ENCODE results near the gene ACTR8. TPM values are rescaled to one million over a fixed set of nuclear protein-coding genes. Genes with fewer than 3 reads are reported as not detected.

ACTR8 gene
- total RNA-seq, 1 donor from 2014 or later: 52.4 TPM

- Mint-ChIP-seq H3K27me3 (ENCODE audit: low read depth) (peaks cover 2% of the 10 kb centered on the region), H3K36me3 (ENCODE audit: low read depth) (peaks cover 55% of the 10 kb centered on the region), H3K4me3 (ENCODE audit: low read depth) (no peak overlapping the region), H3K4me1 (ENCODE audit: low read depth) (peaks cover 6% of the 10 kb centered on the region), H3K27ac (no peak overlapping the region), H3K9me3 (no peaks in the 10 kb centered on the region)
- intact Hi-C loops (cut with micrococcal nuclease): no loop called here
- DNase-seq (ENCODE audit: low spot score): no peak
Measured at GRCh38 chr3:53858096-53858741, 23.7 kb downstream of the ACTR8 start.

GRCh38 chr3:53856964-53857363, 25.0 kb downstream of the ACTR8 start:
- Mint-ChIP-seq H3K36me3 (ENCODE audit: low read depth) (peaks cover 42% of the 10 kb centered on the region), H3K4me1 (ENCODE audit: low read depth) (peaks cover 3% of the 10 kb centered on the region), H3K27me3 (ENCODE audit: low read depth) (peaks cover 2% of the 10 kb centered on the region), H3K4me3 (ENCODE audit: low read depth) (no peak overlapping the region), H3K9me3 (no peaks in the 10 kb centered on the region), H3K27ac (no peak overlapping the region)
- no peak for DNase-seq (ENCODE audit: low spot score)
- intact Hi-C loops (cut with micrococcal nuclease): no loop called here

- Mint-ChIP-seq H3K36me3 (ENCODE audit: low read depth) (peaks cover 25% of the 10 kb centered on the region), H3K9me3 (no peaks in the 10 kb centered on the region), H3K4me1 (ENCODE audit: low read depth) (peaks cover 3% of the 10 kb centered on the region), H3K27me3 (ENCODE audit: low read depth) (peaks cover 27% of the 10 kb centered on the region), H3K27ac (no peak overlapping the region), H3K4me3 (ENCODE audit: low read depth) (no peak overlapping the region)
- no peak for DNase-seq (ENCODE audit: low spot score)
- intact Hi-C loops (cut with micrococcal nuclease): no loop called here
Measured at GRCh38 chr3:53850895-53851294, 31.1 kb downstream of the ACTR8 start.

- no peak overlapping the region for H3K4me3 Mint-ChIP-seq (ENCODE audit: low read depth)
- peaks cover 22% of the 10 kb centered on the region for H3K36me3 Mint-ChIP-seq (ENCODE audit: low read depth)
- DNase-seq (ENCODE audit: low spot score): no peak
- H3K27ac Mint-ChIP-seq: no peak overlapping the region
- H3K9me3 Mint-ChIP-seq: no peaks in the 10 kb centered on the region
- intact Hi-C loops (cut with micrococcal nuclease): loop anchor here (5.0 kb wide), 1 partner anchor 123 kb away; no protein-coding TSS in a partner anchor
- peaks cover 8% of the 10 kb centered on the region for H3K4me1 Mint-ChIP-seq (ENCODE audit: low read depth)
- peaks cover 34% of the 10 kb centered on the region for H3K27me3 Mint-ChIP-seq (ENCODE audit: low read depth)
Measured at GRCh38 chr3:53849916-53850315, 32.0 kb downstream of the ACTR8 start.

- H3K36me3 Mint-ChIP-seq (ENCODE audit: low read depth): peaks cover 15% of the 10 kb centered on the region
- peaks cover 22% of the 10 kb centered on the region for H3K4me1 Mint-ChIP-seq (ENCODE audit: low read depth)
- DNase-seq (ENCODE audit: low spot score): no peak
- H3K9me3 Mint-ChIP-seq: no peaks in the 10 kb centered on the region
- intact Hi-C loops (cut with micrococcal nuclease): loop anchor here (5.0 kb wide), 1 partner anchor 120 kb away; no protein-coding TSS in a partner anchor
- peak overlapping the region; percentile 73 for H3K4me3 Mint-ChIP-seq (ENCODE audit: low read depth)
- H3K27ac Mint-ChIP-seq: no peak overlapping the region
- H3K27me3 Mint-ChIP-seq (ENCODE audit: low read depth): peaks cover 51% of the 10 kb centered on the region
Measured at GRCh38 chr3:53846851-53847155, 35.1 kb downstream of the ACTR8 start.

DNA sequence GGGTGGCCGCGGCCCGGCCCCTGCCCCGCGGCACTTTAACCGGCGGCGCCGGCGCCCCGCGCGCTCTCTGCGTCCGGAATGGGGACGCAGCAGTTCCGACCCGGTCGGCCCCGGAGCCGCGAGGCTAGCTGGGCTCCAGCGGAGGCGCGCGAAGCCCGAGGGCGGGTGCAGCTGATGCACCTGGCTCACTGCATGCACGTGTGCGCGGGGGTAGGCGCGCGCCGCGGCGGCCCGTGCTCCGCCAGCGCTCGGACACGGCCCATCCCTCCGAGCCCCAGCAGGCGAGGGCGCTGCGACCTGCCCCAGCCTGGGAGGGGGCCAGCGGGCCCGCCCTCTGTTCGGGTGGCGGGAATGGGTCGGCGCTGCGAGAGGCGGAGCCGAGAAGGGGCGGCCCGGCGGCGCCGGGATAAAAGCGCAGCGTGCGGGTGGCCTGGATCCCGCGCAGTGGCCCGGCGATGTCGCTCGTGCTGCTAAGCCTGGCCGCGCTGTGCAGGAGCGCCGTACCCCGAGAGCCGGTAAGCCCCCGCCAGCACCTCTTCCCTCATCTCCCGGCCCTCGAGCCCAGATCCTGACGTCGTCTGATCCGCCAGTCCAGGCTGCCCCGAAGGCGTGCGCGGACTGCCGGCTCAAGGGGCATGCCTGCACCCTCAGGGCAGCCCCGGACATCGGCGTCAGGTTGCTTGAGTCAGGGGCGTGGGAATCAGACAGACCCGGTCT, 35.7 kb downstream of the ACTR8 start, which contains the start of the genes CHDH and IL17RB:
Gene CHDH, minus strand, starts transcription at position 286 of the 717 bp plus-strand sequence. CDS start 22,411 bp downstream, outside the sequence.
Gene IL17RB, plus strand, starts transcription at position 435 of the 717 bp plus-strand sequence. Its CDS starts 21 bp downstream, at position 456.
- H3K36me3 Mint-ChIP-seq (ENCODE audit: low read depth): peaks cover 14% of the 10 kb centered on the region
- peaks cover 50% of the 10 kb centered on the region for H3K27me3 Mint-ChIP-seq (ENCODE audit: low read depth)
- H3K9me3 Mint-ChIP-seq: no peaks in the 10 kb centered on the region
- peaks cover 22% of the 10 kb centered on the region for H3K4me1 Mint-ChIP-seq (ENCODE audit: low read depth)
- intact Hi-C loops (cut with micrococcal nuclease): loop anchor here (5.0 kb wide), 1 partner anchor 119 kb away; no protein-coding TSS in a partner anchor
- DNase-seq (ENCODE audit: low spot score): peak; percentile 37
- peak within 1 kb of the TSS; percentile 79 for H3K4me3 Mint-ChIP-seq (ENCODE audit: low read depth)
- H3K27ac Mint-ChIP-seq: peak within 1 kb of the TSS; percentile 38

GRCh38 chr3:53845881-53846133, 36.1 kb downstream of the ACTR8 start:
- no peak for DNase-seq (ENCODE audit: low spot score)

GRCh38 chr3:53845103-53845880, 36.7 kb downstream of the ACTR8 start:
- no peaks in the 10 kb centered on the region for H3K9me3 Mint-ChIP-seq
- peaks cover 51% of the 10 kb centered on the region for H3K27me3 Mint-ChIP-seq (ENCODE audit: low read depth)
- H3K27ac Mint-ChIP-seq: peak overlapping the region; percentile 38
- no peak for DNase-seq (ENCODE audit: low spot score)
- H3K4me1 Mint-ChIP-seq (ENCODE audit: low read depth): peaks cover 22% of the 10 kb centered on the region
- H3K36me3 Mint-ChIP-seq (ENCODE audit: low read depth): peaks cover 11% of the 10 kb centered on the region
- intact Hi-C loops (cut with micrococcal nuclease): loop anchor here (5.0 kb wide), 1 partner anchor 118 kb away; no protein-coding TSS in a partner anchor
- peak overlapping the region; percentile 79 for H3K4me3 Mint-ChIP-seq (ENCODE audit: low read depth)

More at GRCh38 chr3:53845881-53846133, 36.1 kb downstream of the ACTR8 start:
- Mint-ChIP-seq H3K4me3 (ENCODE audit: low read depth) (peak overlapping the region; percentile 79), H3K36me3 (ENCODE audit: low read depth) (peaks cover 9% of the 10 kb centered on the region), H3K9me3 (no peaks in the 10 kb centered on the region), H3K27me3 (ENCODE audit: low read depth) (peaks cover 46% of the 10 kb centered on the region), H3K27ac (no peak overlapping the region), H3K4me1 (ENCODE audit: low read depth) (peaks cover 22% of the 10 kb centered on the region)
- intact Hi-C loops (cut with micrococcal nuclease): loop anchor here (5.0 kb wide), 1 partner anchor 119 kb away; no protein-coding TSS in a partner anchor

DNA sequence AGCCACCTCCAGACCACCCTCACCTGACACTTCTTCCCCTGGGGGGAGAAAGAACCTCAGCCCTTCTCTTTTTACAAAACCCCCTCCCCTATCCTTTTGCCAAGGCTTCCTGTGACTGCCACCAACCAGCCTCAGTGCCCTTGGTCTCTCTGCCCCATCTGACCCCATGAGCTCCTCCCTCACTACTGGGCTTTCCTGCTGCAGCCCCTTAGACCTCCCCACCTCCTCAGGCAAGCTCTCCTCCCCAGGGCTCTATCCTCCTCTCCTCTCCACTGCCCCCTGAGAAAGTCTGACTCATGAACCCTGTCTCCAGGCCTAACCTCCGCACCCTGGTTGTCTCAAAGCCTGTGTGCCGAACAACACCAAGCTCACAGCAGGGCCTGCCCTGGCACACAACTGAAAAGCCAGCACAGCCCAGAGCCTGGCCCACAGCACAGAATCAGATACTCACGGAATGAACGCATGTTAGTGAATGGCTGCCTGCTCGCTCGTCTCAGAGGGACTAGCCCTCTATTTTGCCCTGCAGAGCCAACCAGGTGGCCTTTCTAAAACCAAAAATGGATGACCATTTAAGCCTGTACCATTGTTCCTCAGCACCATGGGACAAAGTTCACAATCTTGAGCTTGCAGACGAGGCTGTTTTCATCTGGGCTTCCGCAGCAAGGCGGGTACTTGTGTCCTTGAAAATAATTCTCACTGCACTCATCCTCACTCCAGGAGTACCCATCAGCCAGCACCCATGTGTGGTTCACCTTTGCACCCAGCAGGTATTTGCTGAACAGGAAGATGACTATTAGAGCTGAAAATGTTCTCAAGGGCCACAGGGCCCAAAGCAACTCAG, 37.5 kb downstream of the ACTR8 start:
- Mint-ChIP-seq H3K9me3 (no peaks in the 10 kb centered on the region), H3K4me1 (ENCODE audit: low read depth) (peaks cover 25% of the 10 kb centered on the region), H3K4me3 (ENCODE audit: low read depth) (peak overlapping the region; percentile 79), H3K27me3 (ENCODE audit: low read depth) (peaks cover 52% of the 10 kb centered on the region), H3K27ac (no peak overlapping the region), H3K36me3 (ENCODE audit: low read depth) (peaks cover 15% of the 10 kb centered on the region)
- intact Hi-C loops (cut with micrococcal nuclease): loop anchor here (5.0 kb wide), 1 partner anchor 117 kb away; no protein-coding TSS in a partner anchor
- DNase-seq (ENCODE audit: low spot score): no peak

- Mint-ChIP-seq H3K4me3 (ENCODE audit: low read depth) (peak overlapping the region; percentile 79), H3K27me3 (ENCODE audit: low read depth) (peaks cover 48% of the 10 kb centered on the region)
Measured at GRCh38 chr3:53843195-53844177, 38.5 kb downstream of the ACTR8 start.

GRCh38 chr3:53842436-53843194, 39.3 kb downstream of the ACTR8 start:
- intact Hi-C loops (cut with micrococcal nuclease): no loop called here
- Mint-ChIP-seq H3K27me3 (ENCODE audit: low read depth) (peaks cover 46% of the 10 kb centered on the region), H3K4me1 (ENCODE audit: low read depth) (peaks cover 28% of the 10 kb centered on the region), H3K27ac (no peak overlapping the region), H3K9me3 (no peaks in the 10 kb centered on the region), H3K36me3 (ENCODE audit: low read depth) (peaks cover 16% of the 10 kb centered on the region), H3K4me3 (ENCODE audit: low read depth) (no peak overlapping the region)
- no peak for DNase-seq (ENCODE audit: low spot score)

More at GRCh38 chr3:53843195-53844177, 38.5 kb downstream of the ACTR8 start:
- Mint-ChIP-seq H3K4me1 (ENCODE audit: low read depth) (peaks cover 29% of the 10 kb centered on the region), H3K36me3 (ENCODE audit: low read depth) (peaks cover 14% of the 10 kb centered on the region), H3K27ac (no peak overlapping the region), H3K9me3 (no peaks in the 10 kb centered on the region)
- DNase-seq (ENCODE audit: low spot score): no peak
- intact Hi-C loops (cut with micrococcal nuclease): no loop called here

Data from activated T-helper 2 cell treated with anti-CD3 and anti-CD28 coated beads, Interferon-gamma antibody, Interleukin-2, Interleukin-4, amounts not matched to agents 10 μg/mL and 5 μg/mL and 100 μg/mL, durations not matched to agents 14 hours and 24 hours and 36 hours (primary cell).